T47D (cell line): ENCODE results near the gene UIMC1.

Source experiments
- DNase-seq, 2 experiments: peaks; one replicate each; pipeline versions ENCODE4 v3.0.0 to v3.0.0-alpha.2; 2011 to 2012; ENCODE audit warnings: low read depth in 1 of 2, low spot score in 1 of 2
- JUND ChIP-seq: IDR thresholded peaks from 2 replicates; pipeline ENCODE4 v1.6.1; 2012; ENCODE audit warnings: low read depth
- in situ Hi-C: cut with HindIII; loops from 2 replicates; pipeline ENCODE4 v1.10.0; 2016; ENCODE audit warnings: low sequenced_read_pairs, low pct_unique_long_range_greater_than_20kb

The UIMC1 gene

DNA sequence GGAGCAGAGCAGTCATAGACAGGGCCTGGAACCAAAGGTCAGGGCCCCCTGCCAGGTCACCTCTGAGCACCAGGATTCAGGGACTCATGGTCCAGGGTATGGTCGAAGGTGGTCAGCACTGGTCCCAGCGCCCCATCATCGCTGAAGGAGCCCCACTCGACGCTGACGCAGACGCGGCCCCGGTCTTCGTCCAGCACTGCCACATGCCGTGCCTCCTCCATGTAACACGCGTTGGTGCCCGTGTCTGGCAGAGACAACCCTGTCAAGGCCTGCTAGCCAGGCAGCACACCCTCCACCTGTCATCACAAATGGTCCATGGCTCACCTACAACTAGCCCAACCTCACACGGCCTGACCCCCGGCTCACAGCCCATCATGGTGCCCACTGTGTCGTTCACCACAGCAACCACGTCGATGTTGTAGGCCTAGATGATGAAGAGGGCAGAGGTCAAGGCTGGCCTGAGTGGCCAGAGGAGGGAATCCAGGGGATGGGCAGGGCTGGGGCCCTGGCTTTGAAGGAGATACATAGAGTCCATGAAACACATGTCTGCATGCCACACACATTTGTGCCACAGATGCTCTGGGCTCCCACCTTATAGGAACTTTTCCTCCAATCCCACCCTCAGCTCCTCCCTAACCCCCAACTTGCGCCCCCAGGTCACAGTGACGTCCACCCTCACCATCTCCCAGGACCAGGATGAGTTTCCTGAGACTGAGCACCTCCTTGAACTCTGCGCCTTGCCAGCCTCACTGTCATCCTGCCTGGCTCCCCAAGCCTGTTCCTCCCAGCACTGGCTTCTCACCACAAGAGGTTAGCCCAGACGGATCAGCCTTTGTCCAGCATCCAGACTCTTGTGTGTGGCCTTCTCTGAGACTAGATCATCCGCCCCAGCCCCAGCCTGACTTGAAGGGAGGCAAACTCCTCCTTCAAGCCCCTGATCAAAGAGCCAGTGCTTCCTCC, 117.0 kb downstream of the UIMC1 start:
- DNase-seq, result no peak
- no peak for TF ChIP-seq JUND
- in situ Hi-C loops, result no loop called here

DNA sequence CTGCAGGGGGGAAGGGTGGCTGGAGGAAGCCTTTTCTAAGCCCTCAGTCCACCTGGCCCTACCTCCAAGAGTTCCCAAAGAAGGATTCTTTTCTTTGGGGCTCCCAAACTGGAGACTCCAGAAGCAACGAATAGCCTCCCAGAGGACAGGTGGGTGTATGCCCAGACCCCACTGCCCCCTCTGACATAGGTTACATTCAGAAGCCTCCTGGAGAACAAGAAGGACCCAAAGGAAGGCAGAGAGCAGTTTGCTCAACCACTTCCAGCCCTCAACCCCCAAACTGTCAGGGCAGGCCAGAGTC, 117.8 kb downstream of the UIMC1 start:
- no peak for DNase-seq
- in situ Hi-C loops, result no loop called here
- TF ChIP-seq JUND, result no peak

DNA sequence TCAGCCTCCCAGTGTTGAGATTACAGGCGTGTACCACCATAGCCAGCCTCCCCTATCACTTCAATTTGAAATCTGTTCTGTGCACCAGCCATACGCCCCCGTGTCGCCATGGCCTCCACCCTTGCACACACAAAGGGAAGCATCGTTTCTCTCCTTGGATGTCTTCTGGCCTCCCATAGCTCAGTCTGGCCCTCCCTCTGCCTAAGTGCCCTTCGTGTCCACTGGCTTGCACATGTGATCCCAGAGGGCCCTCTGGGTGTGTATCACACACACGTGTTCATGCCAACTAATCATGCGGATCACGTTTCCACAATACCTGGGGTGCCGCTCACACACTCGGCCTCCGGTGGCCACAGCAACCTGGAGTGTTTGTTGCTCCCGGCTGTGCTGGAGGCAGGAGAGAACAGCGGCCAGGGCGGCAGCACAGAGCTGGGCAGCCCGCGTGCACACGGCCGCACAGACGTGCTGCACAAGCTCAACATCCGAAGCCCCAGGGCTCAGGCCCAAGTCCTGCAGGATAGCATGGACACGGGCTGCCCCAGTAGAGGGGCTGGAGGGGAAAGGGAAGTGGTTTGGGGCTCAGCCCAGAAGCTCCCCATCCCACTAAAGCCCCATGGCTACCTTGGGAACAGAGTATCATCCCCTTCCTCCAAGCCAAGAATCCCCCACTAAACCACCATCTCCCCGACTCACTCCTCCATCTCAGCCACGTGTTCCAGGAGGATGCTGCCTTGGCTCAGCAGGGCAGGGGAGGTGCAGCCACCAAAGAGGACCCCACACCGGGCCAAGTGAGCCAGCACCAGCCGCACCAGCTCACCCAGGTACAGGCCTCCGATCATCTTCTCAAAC, 118.3 kb downstream of the UIMC1 start:
- in situ Hi-C loops, result no loop called here
- no peak for TF ChIP-seq JUND
- DNase-seq, result no peak

DNA sequence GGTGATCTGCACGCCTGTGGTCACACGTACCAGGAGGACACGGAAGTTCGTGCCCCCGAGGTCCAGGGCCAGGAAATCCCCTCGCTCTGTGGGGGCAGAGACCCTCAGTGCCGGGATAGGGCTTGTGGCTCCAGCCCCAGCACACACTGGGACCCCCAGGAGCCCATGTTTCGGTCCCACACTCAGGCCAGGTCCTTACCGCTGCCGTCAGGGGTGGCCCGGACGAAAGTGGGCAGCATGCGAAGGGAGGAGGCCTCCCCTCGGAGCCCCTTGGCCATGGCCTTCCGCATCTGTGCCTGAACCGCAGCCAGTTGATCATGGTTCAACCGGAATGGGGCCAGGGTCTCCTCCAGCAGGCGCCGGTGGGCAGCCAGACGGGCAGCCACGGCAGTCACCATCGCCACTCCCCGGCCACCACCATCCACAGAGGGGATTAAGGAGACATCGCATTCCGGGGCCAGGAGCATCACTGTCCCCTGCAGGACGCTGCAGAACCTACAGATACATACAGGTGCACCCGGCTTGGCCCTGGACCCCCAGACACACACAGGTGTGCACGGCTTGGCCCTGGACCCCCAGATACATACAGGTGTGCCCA, 119.2 kb downstream of the UIMC1 start:
- in situ Hi-C loops, result no loop called here
- DNase-seq, result no peak
- TF ChIP-seq JUND, result no peak

DNA sequence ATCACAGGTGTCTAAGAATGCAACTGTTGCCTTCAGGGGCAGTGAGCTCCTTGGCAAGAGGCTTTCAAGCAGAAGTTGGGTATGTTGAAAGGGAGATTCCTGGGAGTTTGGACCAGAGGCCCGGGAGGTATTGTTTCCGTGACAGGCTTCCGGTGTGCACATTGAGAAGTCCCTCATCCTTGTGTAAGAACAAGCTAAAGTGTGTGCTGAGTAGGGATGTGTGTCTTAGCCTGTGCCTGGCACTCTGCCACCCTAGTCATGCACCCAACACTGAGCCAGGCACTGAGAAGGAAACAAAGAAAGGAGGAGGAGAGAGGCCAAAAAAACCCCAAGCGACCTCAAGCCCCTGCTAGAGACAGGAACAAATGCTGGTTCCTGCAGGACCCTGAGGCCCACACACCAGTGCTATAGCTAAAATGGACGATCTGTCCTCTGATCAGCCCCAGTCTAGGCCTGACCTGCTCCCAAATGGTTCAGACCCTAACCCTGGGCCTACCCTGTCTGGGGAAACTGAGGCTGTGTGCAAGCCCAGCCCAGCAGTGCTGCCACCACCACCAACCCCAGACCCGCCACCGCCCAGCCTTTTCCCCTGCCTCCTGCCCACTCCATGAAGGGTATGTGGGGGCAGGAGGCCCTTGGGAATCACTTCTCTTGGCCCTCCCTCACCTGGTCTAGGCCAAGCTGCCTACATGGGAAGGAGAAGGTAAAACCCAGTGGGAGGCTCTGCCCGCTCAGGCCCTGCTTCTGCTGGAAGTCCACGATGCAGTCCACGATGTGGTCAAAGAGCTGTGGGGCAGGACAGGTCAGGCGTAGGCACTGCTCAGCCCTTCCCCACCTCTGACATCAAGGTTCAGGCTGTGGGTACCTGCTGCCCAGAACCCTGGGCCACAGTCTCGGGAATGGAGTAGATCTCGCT, 120.0 kb downstream of the UIMC1 start:
- in situ Hi-C loops, result no loop called here
- TF ChIP-seq JUND, result no peak
- no peak for DNase-seq

DNA sequence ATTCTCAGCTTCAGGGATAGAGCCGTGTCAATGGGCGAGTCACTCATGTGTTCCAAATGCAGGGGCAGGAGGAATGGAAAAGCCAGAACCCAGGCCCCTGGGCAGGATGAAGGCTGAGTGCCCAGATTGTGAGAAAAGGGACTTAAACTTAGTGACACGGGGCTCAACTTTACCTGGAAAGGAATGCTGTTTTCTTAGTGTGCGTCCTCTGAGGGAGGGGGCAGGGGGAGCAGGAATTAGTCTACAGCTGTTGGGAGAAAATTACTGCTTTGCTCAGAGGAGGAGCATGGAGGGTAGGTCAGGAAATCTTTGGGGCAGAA, 122.0 kb downstream of the UIMC1 start:
- no peak for TF ChIP-seq JUND
- in situ Hi-C loops, result no loop called here
- no peak for DNase-seq

DNA sequence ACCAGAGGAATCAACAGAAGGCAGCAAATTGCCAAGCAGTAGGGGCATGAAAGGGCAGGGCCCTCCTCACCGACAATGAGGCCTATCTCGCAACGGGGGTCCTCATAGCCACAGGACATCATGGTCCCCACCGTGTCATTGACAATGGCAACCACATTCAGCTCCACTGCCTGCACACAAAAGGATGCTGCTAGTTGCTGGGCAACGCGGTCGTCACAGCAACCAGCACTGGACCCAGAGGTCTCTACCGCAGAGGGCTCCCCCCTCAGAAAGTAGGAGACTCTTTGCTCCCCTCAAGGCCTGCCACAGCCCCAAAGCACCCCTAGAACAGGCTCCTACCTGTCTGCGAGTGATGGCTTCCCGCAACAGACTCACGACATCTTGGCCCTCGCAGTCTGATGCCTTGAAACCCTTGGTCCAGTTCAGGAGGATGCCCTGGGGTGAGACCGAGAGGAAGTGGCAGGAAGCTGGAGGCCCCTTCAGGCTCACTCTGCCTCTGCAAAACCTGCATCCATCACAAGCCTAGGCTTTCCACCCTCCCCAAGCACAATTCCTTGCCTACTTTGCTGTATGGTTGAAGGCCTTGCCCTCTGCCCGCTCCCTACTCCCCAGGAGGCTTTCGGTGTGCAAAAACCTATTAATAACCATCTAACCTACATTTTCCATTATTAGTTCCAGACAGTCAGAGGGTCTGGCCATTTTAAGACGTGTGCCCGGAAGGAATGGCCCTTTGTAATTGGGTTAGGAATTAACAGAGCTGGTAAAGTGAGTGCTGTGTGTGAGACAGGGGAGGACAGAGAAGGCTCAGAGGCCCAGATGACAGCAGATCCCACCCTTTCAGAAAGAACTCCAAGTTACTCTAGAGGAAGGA, 122.6 kb downstream of the UIMC1 start:
- in situ Hi-C loops, result no loop called here
- no peak for DNase-seq
- no peak for TF ChIP-seq JUND

DNA sequence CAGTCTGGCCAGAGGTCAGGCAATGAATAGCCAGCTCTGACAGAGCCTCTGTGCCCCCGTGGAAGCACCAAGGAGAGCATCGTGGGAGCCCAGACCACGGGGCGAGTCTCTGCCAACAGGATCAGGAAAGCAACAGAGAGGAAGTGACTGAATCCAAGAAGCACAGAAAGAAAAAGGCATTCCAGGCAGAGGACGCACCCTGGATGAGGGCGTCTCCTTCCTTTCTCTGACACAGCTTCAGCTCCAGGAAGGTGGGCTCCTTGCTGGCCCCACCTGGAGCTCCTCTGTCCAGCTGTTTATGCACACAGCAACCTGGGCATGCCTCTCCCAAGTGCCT, 124.0 kb downstream of the UIMC1 start:
- TF ChIP-seq JUND, result no peak
- no peak for DNase-seq
- in situ Hi-C loops, result no loop called here

DNA sequence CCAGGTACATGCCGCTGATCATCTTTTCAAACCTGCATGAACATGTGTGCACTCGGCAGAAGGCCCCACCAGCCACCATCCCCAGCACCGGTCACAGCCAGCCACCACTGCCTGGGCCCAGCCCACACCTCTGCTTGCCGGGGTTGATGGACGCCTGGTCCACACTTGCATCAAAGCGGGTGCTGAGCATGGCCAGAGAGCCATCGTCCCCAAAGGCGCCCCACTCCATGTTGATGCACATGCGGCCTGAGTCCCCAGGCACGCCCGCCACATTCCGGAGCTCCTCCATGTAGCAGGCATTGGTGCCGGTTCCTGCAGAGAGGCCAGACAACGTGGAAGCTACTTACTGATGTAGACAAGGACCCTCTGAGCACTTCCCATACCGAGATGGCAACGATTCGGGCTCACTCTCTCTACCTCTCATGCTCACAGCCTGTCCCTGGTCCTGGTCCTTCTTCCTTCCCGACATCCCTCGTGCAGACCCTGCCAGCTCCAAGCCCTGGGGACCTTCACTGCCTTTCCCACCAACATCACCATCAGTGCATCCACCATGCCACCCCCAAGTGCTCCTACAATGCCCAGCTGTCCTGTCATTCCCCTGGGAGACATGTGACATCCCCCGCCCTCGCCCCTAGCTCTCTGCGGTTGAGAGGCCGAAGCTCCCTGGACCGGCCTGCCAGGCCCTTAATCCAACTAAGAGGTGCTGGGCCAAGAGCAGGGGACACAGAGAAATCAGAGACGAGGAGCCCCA, 124.6 kb downstream of the UIMC1 start:
- in situ Hi-C loops, result no loop called here
- no peak for TF ChIP-seq JUND
- DNase-seq, result no peak

DNA sequence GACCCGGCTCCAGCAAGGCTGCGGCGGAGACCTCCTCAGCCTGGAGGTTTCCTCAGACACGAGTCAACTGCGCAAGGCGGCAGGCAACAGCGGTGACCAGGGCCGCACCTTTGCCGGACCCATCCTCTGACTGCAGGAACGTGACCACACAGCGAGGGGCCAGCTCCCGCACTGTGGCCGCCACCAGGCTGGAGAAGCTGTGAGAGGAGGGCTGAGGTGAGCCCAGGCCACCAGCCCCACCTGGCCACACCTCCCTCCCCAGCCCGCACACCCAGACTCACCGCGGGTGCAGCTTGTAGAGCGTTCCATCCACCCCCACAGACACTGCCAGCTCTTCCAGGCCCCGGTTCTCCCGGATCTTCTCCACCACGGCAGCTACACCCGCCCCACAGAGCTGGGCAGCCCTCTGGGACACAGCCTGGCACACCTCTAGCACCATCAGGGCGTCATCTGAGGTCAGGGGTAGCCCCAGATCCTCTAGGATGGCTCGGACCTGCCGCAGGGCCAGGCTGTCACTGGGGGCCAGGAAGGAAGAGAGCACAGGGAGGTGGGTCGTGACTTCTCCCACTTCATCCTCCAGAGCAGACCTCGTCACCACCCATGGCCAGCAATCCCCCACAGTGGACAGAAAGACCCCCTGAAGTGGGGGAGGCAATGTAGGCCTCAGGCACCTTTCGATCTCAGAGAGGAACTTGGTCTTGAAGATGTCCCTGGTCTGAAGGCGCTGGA, 125.4 kb downstream of the UIMC1 start:
- no peak for DNase-seq
- in situ Hi-C loops, result no loop called here
- TF ChIP-seq JUND, result no peak
